Ecto neural progenitor cell (in vitro differentiated cells): ENCODE measurements around the gene REXO4.
"Not testable (repeated sequence)": the region's sequence is repeated elsewhere in the genome, so short reads cannot be mapped to it uniquely, and the experiment has no call there.

Source experiments
- DNase-seq: peaks from one replicate; pipeline ENCODE4 v3.0.0-alpha.2; 2018; ENCODE audit warnings: low spot score

REXO4 gene

GRCh38 chr9:133420392-133420827 is 2.6 kb upstream of the REXO4 start:
- no peak for DNase-seq

GRCh38 chr9:133419005-133419404 is 1.2 kb upstream of the REXO4 start:
- DNase-seq, result no peak

GRCh38 chr9:133415170-133415569 is 2.6 kb downstream of the REXO4 start:
- DNase-seq, result no peak

GRCh38 chr9:133408042-133408441 is 9.8 kb downstream of the REXO4 start:
- no peak for DNase-seq

- peak; percentile 86 for DNase-seq
Observed at GRCh38 chr9:133406480-133407307, 11.1 kb downstream of the REXO4 start.

- no peak for DNase-seq
Observed at GRCh38 chr9:133405508-133406438, 12.0 kb downstream of the REXO4 start.

- no peak for DNase-seq
Observed at GRCh38 chr9:133404454-133405002, 13.3 kb downstream of the REXO4 start.

GRCh38 chr9:133403766-133404453 is 13.9 kb downstream of the REXO4 start:
- DNase-seq, result no peak

- DNase-seq, result no peak
Observed at GRCh38 chr9:133402689-133403088, 15.1 kb downstream of the REXO4 start.

GRCh38 chr9:133401588-133401987 is 16.2 kb downstream of the REXO4 start:
- DNase-seq, result no peak

GRCh38 chr9:133400292-133400691 is 17.5 kb downstream of the REXO4 start:
- no peak for DNase-seq

- no peak for DNase-seq
Observed at GRCh38 chr9:133397895-133398294, 19.9 kb downstream of the REXO4 start.

- DNase-seq, result no peak
Observed at GRCh38 chr9:133397370-133397769, 20.4 kb downstream of the REXO4 start.

- DNase-seq, result peak; percentile 72
Observed at GRCh38 chr9:133396952-133397351, 20.9 kb downstream of the REXO4 start.

GRCh38 chr9:133394687-133395271 is 23.0 kb downstream of the REXO4 start:
- no peak for DNase-seq

- DNase-seq, result no peak
Observed at GRCh38 chr9:133393399-133393798, 24.4 kb downstream of the REXO4 start.

- not testable (repeated sequence) for DNase-seq
Observed at GRCh38 chr9:133392308-133392707, 25.5 kb downstream of the REXO4 start.

GRCh38 chr9:133391449-133391848 is 26.4 kb downstream of the REXO4 start:
- DNase-seq, result not testable (repeated sequence)

- no peak for DNase-seq
Observed at GRCh38 chr9:133390713-133391112, 27.1 kb downstream of the REXO4 start.

- DNase-seq, result no peak
Observed at GRCh38 chr9:133389562-133389961, 28.2 kb downstream of the REXO4 start.

- DNase-seq, result no peak
Observed at GRCh38 chr9:133389025-133389557, 28.7 kb downstream of the REXO4 start.
